HG03025 (cell line): ENCODE data around the gene RGPD4.
A peak's percentile ranks its signal among the peaks of the same experiment; 100 is the strongest.

Source experiments
- ATAC-seq: cut with Tn5 transposase; IDR thresholded peaks from one replicate; pipeline ENCODE4 v1.9.1; 2021; ENCODE audit warnings: mild to moderate bottlenecking, moderate library complexity; ENCODE audit not compliant: unreplicated experiment, low FRiP score

The RGPD4 gene

GRCh38 chr2:107916696-107917370, 90.1 kb downstream of the RGPD4 start:
- peak; percentile 57 for ATAC-seq

GRCh38 chr2:107927034-107927534, 100.4 kb downstream of the RGPD4 start:
- no peak for ATAC-seq

- no peak for ATAC-seq
Observed at GRCh38 chr2:107931412-107931811, 104.7 kb downstream of the RGPD4 start.

GRCh38 chr2:107932488-107932887, 105.8 kb downstream of the RGPD4 start:
- no peak for ATAC-seq

- ATAC-seq = no peak
Observed at GRCh38 chr2:107932979-107933378, 106.3 kb downstream of the RGPD4 start.

- ATAC-seq = no peak
Observed at GRCh38 chr2:107936433-107937359, 110.0 kb downstream of the RGPD4 start.
